Adipocyte (in vitro differentiated cells): ENCODE data around the gene GMPR.

Source experiments
- DNase-seq: peaks from one replicate; pipeline ENCODE4 v3.0.0-alpha.2; 2015; ENCODE audit warnings: low read depth
- H3K27me3 ChIP-seq: replicated peaks from 2 replicates; pipeline ENCODE4 v1.7.0; 2013; ENCODE audit warnings: mild to moderate bottlenecking, low read length, moderate library complexity; ENCODE audit not compliant: control insufficient read depth, insufficient read depth
- H3K36me3 ChIP-seq: 2 replicates; pipeline ENCODE4 v1.7.0; 2013; ENCODE audit warnings: low read length, mild to moderate bottlenecking, moderate library complexity; ENCODE audit not compliant: control insufficient read depth, insufficient read depth, severe bottlenecking
- H3K4me1 ChIP-seq: 2 replicates; pipeline ENCODE4 v1.7.0; 2013; ENCODE audit warnings: mild to moderate bottlenecking, low read length, moderate library complexity; ENCODE audit not compliant: control insufficient read depth, insufficient read depth
- H3K4me3 ChIP-seq: 2 replicates; pipeline ENCODE4 v1.7.0; 2013; ENCODE audit warnings: mild to moderate bottlenecking, low read length, moderate library complexity
- H3K9ac ChIP-seq: 2 replicates; pipeline ENCODE4 v1.7.0; 2013; ENCODE audit warnings: mild to moderate bottlenecking, low read length, moderate library complexity
- H3K9me3 ChIP-seq: 2 replicates; pipeline ENCODE4 v1.7.0; 2013; ENCODE audit warnings: mild to moderate bottlenecking, low read length, moderate library complexity; ENCODE audit not compliant: control insufficient read depth

Gene GMPR

GRCh38 chr6:16336056-16336818 lies 97.8 kb downstream of the GMPR start:
- Histone ChIP-seq H3K4me3 (no peak overlapping the region), H3K9ac (no peak overlapping the region), H3K36me3 (no peaks in the 10 kb centered on the region), H3K9me3 (no peaks in the 10 kb centered on the region), H3K27me3 (no peaks in the 10 kb centered on the region), H3K4me1 (peaks cover 76% of the 10 kb centered on the region)
- no peak for DNase-seq

- Histone ChIP-seq H3K4me3 (no peak overlapping the region), H3K36me3 (no peaks in the 10 kb centered on the region), H3K27me3 (no peaks in the 10 kb centered on the region), H3K9me3 (no peaks in the 10 kb centered on the region), H3K9ac (peak overlapping the region; percentile 13), H3K4me1 (peaks cover 70% of the 10 kb centered on the region)
- DNase-seq = no peak
Measured at GRCh38 chr6:16336911-16337294, 98.5 kb downstream of the GMPR start.

- DNase-seq = peak; percentile 88
- Histone ChIP-seq H3K4me3 (peak overlapping the region; percentile 9), H3K27me3 (no peaks in the 10 kb centered on the region), H3K9ac (peak overlapping the region; percentile 2), H3K9me3 (no peaks in the 10 kb centered on the region), H3K4me1 (peaks cover 71% of the 10 kb centered on the region), H3K36me3 (no peaks in the 10 kb centered on the region)
Measured at GRCh38 chr6:16337295-16337975, 99.0 kb downstream of the GMPR start.

- Histone ChIP-seq H3K27me3 (no peaks in the 10 kb centered on the region), H3K9me3 (no peaks in the 10 kb centered on the region), H3K9ac (peak overlapping the region; percentile 20), H3K4me1 (peaks cover 67% of the 10 kb centered on the region), H3K36me3 (no peaks in the 10 kb centered on the region), H3K4me3 (peak overlapping the region; percentile 56)
- DNase-seq = peak; percentile 98
Measured at GRCh38 chr6:16338577-16339264, 100.3 kb downstream of the GMPR start.

- H3K9ac ChIP-seq = no peak overlapping the region
- peaks cover 62% of the 10 kb centered on the region for H3K4me1 ChIP-seq
- H3K36me3 ChIP-seq = no peaks in the 10 kb centered on the region
- no peak overlapping the region for H3K4me3 ChIP-seq
- no peak for DNase-seq
- no peaks in the 10 kb centered on the region for H3K9me3 ChIP-seq
- no peaks in the 10 kb centered on the region for H3K27me3 ChIP-seq
Measured at GRCh38 chr6:16339265-16339587, 100.8 kb downstream of the GMPR start.

- H3K36me3 ChIP-seq = no peaks in the 10 kb centered on the region
- H3K4me3 ChIP-seq = no peak overlapping the region
- H3K9me3 ChIP-seq = no peaks in the 10 kb centered on the region
- H3K9ac ChIP-seq = no peak overlapping the region
- no peaks in the 10 kb centered on the region for H3K27me3 ChIP-seq
- H3K4me1 ChIP-seq = peaks cover 34% of the 10 kb centered on the region
- DNase-seq = no peak
Measured at GRCh38 chr6:16343593-16343992, 105.2 kb downstream of the GMPR start.

GRCh38 chr6:16344756-16345155 lies 106.4 kb downstream of the GMPR start:
- Histone ChIP-seq H3K4me1 (peaks cover 23% of the 10 kb centered on the region), H3K27me3 (no peaks in the 10 kb centered on the region), H3K4me3 (no peak overlapping the region), H3K9ac (no peak overlapping the region), H3K9me3 (no peaks in the 10 kb centered on the region), H3K36me3 (no peaks in the 10 kb centered on the region)
- no peak for DNase-seq
